NOMO-1 treated with dmso at 0.1 percent for 144 hours (cell line): ENCODE results near the gene SMIM1.
"Not testable (repeated sequence)": the region's sequence is repeated elsewhere in the genome, so short reads cannot be mapped to it uniquely, and the experiment has no call there.

Source experiments
- DNase-seq: peaks from one replicate; lab custom pipeline; 2025; ENCODE audit not compliant: unreplicated experiment; lab: John Stamatoyannopoulos, UW

Gene SMIM1

GRCh38 chr1:3736708-3737107 is 35.8 kb upstream of the SMIM1 start:
- no peak for DNase-seq

- no peak for DNase-seq
These were observed 33.6 kb upstream of the SMIM1 start for GRCh38 chr1:3738943-3739342.

GRCh38 chr1:3740042-3740441 is 32.5 kb upstream of the SMIM1 start:
- DNase-seq, result no peak

- DNase-seq, result no peak
These were observed 31.8 kb upstream of the SMIM1 start for GRCh38 chr1:3740752-3741151.

- no peak for DNase-seq
These were observed 30.7 kb upstream of the SMIM1 start for GRCh38 chr1:3741566-3742438.

DNA sequence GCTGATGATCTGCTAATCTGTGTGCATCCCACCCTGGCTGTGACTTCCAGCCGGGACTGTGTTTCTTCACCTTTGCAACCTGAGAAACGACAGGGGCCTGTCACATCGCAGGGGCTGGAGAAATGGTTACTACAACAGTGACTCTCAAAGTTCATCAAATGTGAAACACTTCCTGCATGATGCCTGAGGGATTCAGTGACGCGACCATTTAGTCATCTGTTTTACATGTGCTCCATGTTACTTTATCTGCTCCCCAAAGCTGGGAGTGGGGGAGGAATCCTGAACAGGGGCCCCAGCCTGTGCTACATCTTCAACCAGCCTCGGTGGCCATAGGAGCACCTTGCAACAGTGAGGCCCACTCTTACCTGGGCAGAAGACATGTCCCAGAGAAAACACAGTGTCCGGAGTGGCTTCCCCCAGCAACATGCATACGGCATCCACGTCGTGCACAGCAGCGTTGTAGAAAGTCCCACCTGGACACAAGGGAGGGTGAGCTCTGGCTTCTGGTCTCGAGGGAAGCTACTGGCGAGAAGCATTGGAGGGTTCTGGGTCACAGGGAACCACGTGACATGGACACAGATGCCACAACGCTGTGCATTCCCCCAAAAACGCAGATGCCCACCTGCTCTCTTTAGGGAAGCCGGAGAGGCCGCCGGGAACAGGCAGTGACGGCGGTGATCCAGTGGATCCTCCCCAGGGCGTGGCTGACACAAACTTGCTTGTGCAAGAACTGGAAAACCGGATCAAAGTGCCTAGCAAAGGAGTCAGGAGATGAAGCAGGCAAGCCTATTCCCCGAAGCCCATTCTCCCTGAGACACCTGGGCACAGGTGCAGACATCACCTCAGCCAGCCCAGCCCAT is 29.9 kb upstream of the SMIM1 start:
- DNase-seq, result no peak

GRCh38 chr1:3743421-3743820 is 29.1 kb upstream of the SMIM1 start:
- no peak for DNase-seq

DNA sequence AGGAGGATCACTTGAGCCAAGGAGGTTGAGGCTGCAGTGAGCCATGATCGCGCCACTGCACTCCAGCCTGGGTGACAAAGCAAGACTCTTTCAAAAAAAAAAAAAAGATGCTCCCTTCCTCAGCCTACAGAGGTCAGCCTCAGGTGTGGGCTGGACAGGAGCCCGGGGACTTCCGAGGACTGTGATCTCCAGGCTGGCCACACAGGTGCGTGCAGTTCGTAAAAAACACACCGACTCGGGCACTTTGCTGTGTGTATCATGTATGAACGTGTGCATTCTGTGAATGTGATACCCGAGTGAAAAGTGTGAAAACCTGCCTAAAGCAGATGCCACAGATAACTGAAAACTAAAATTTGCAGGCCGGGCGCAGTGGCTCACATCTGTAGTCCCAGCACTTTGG is 28.7 kb upstream of the SMIM1 start:
- DNase-seq, result no peak

GRCh38 chr1:3744646-3745045 is 27.9 kb upstream of the SMIM1 start:
- DNase-seq, result no peak

DNA sequence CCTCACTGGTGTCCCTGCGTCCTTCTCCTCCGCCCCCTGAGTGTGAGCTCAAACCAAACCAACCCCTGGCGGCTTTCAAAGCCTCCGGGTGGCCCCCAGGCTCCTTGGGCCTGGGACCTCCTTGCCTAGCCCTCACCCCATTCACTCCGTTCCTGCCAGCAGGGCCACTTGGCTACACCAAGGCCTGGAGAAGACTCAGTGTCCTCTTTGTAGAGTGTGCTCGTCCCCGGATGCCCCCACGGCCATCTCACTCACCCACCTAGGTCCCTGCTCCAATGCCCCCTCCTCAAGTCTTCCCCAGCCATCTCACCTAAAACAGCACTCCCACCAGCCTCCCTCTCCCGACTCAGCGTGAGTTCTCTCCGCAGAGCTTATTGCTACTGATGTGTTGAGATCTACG is 27.5 kb upstream of the SMIM1 start:
- DNase-seq, result no peak

DNA sequence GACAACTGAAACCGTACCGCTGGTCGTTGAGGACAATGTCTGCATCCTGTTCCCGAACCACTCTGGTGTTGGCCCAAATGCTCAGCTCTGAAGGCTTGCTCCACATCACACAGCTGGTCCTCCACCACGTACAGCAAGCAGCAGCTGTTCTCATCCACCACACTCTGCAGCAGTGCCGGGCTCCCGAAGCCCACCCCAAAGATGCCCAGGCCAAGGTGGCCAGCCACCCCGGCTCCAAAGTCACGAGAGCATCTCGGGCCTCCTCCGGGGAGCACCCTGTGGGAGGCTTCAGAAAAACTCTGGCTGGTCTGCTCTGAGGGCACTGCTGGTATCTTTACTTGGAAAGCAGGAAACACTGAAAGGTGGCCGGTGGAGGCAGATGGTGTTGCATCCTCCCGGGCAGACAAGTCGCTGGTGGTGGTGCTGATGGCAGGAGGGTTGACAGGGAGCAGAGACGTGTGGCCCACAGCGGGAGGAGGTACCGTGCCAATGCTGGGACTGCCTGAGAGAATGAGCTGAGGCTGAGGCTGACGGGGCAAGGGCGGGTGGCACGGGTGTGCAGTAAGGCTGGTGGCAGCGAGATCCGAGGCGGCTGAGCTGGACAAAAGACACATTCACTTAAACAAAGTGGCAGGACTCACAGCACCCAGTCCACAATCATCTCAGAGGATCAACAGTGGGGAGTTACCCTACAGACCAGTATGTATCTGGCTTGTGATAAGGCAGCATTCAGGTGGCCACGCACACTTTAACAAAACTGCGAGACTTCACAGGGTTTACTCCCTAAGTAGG is 26.8 kb upstream of the SMIM1 start:
- no peak for DNase-seq

GRCh38 chr1:3746389-3746829 is 26.1 kb upstream of the SMIM1 start:
- no peak for DNase-seq

DNA sequence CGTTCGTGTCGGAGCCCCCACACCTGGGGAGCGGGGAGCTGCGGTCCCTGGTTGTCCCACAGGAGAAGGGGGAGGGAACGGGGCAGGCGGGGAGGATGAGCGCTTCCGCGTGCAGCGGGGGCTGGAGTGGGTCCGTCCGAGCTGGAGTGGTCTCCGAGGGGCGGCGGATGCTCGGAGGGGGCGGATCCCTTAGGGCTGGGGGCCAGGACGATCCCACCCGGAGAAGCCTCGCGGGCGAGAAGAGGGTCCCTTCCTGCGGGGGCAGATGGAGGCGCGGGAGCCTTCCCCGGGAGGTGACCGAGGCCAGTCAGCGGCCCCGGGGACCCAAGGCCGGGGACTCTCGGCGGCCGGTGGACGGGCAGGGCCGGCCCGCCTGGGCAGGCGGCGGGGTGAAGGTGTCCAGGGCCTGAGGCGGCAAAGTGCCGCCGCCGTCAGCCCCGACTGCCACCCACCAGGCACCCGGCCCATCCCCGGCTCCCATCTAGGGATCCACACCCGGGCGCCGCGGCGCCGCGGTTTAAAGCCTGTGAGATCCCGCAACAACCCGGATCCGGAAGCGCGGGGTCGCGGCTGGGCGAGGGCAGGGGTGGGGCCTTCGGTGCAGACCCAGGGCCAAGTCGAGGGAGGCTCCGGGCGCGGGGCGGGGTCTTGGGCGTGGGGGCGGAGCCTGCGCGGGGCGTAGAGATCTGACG is 25.6 kb upstream of the SMIM1 start:
- peak; percentile 53 for DNase-seq

GRCh38 chr1:3747522-3747848 is 25.1 kb upstream of the SMIM1 start:
- no peak for DNase-seq

DNA sequence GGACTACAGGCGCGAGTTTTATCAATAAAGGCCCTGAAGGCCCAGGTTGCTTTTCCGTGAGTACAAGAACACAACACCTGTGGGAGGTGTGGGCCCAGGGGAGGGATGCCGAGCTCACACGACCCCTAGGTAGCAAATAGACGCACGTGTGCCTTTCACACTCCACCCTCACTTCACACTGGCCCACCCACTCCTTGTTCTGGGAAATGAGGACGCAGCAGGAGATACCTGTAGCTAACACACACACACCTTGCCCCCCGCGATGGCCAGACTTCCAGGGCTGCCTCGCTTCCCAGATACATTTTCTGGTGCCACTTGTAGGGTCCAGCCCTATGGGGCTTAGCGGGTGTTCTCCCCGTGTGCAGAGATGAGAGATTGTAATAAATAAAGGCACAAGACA is 24.6 kb upstream of the SMIM1 start:
- no peak for DNase-seq

GRCh38 chr1:3748316-3748900 is 24.1 kb upstream of the SMIM1 start:
- DNase-seq, result not testable (repeated sequence)

DNA sequence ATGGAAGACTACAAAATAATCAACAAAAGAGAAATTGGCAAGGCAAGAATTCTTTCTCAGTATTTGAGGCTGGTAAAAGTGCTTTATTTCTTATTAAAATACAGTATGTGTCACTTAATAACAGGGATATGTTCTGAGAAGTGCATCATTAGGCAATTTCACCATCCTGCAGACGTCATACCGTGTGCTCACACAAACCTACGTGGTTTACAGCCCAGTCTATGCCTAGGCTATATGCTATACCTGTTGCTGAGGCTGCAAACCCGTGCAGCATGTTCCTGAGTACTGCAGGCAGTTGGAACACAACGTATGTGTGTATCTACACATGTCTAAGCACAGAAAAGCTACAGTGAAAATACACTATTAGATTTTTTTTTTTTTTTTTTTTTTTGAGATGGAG is 23.0 kb upstream of the SMIM1 start:
- no peak for DNase-seq

- no peak for DNase-seq
These were observed 21.8 kb upstream of the SMIM1 start for GRCh38 chr1:3750741-3751140.

GRCh38 chr1:3752400-3752945 is 20.1 kb upstream of the SMIM1 start, which contains the start of gene CCDC27:
Gene CCDC27, plus strand, starts transcription at chr1:3752450. Its CDS starts 32 bp downstream, at chr1:3752482.
- no peak for DNase-seq
